Tibial artery (tissue), 4 donors: ENCODE data around the gene LAG3.
A peak's percentile ranks its signal among the peaks of the same experiment; 100 is the strongest.

ENCODE experiments used
- DNase-seq, 2 donors: peaks; one replicate each; pipeline ENCODE4 v3.0.0-alpha.2; 2019
- H3K27ac ChIP-seq, 2 donors: fragments of 200-600 bp; sonication (generic) in 1 of 2; 1 replicate in 1 of 2; 2 replicates in 1 of 2; pipeline ENCODE4 v1.5.1; 2018 to 2019; ENCODE audit warnings: mild to moderate bottlenecking in 1 of 2
- H3K27me3 ChIP-seq, 2 donors: fragments of 200-600 bp; sonication (generic) in 1 of 2; one replicate each; pipeline versions ENCODE4 v1.5.1 to v1.6.0; 2016 to 2019
- H3K36me3 ChIP-seq, 3 donors: fragments of 200-600 bp; sonication (generic) in 2 of 3; one replicate each; pipeline ENCODE4 v1.5.1; 2016 to 2019; ENCODE audit warnings: mild to moderate bottlenecking in 2 of 3
- H3K4me1 ChIP-seq, 4 donors: fragments of 200-600 bp; sonication (generic) in 2 of 4; 1 replicate in 3 of 4; 2 replicates in 1 of 4; pipeline ENCODE4 v1.5.1; 2016 to 2019
- H3K4me3 ChIP-seq, 2 donors: fragments of 200-600 bp; sonication (generic) in 1 of 2; 1 replicate in 1 of 2; 2 replicates in 1 of 2; pipeline ENCODE4 v1.5.1; 2018 to 2019; ENCODE audit warnings: mild to moderate bottlenecking in 2 of 2
- H3K9me3 ChIP-seq, 3 donors: fragments of 200-600 bp; sonication (generic) in 1 of 3; one replicate each; pipeline ENCODE4 v1.5.1; 2016 to 2019
- CTCF ChIP-seq, 2 experiments: fragments of 200-600 bp in 1 of 2; fragments of 450-650 bp in 1 of 2; IDR thresholded peaks; one replicate each; pipeline ENCODE4 v1.5.1; 2017 to 2019; ENCODE audit warnings: antibody characterized with exemption in 2 of 2, mild to moderate bottlenecking in 1 of 2, moderate library complexity in 1 of 2
- intact Hi-C: fragments of 100-400 bp; cut with DNase I; formaldehyde crosslinking; loops from one replicate; pipeline ENCODE4 v1.15.0; 2023; ENCODE audit warnings: low total_unique reads

LAG3 gene

GRCh38 chr12:6757028-6757690 lies 15.2 kb upstream of the LAG3 start:
- Histone ChIP-seq H3K4me3 (no peak overlapping the region), H3K27ac (no peak overlapping the region), H3K4me1 (peaks cover 0 to 8% (median 4%) of the 10 kb centered on the region in 4 donors), H3K36me3 (no peaks in the 10 kb centered on the region), H3K27me3 (no peaks in the 10 kb centered on the region), H3K9me3 (no peaks in the 10 kb centered on the region)
- TF ChIP-seq CTCF (IDR thresholded peaks at IDR 0.05): no peak
- intact Hi-C loops: no loop called here
- DNase-seq: no peak

- no peak overlapping the region for H3K27ac ChIP-seq
- intact Hi-C loops: no loop called here
- no peak overlapping the region for H3K4me3 ChIP-seq
- H3K27me3 ChIP-seq: no peaks in the 10 kb centered on the region
- TF ChIP-seq CTCF (IDR thresholded peaks at IDR 0.05): no peak
- H3K4me1 ChIP-seq: peaks cover 0 to 15% (median 3%) of the 10 kb centered on the region in 4 donors
- no peak for DNase-seq
- no peaks in the 10 kb centered on the region for H3K9me3 ChIP-seq
- no peaks in the 10 kb centered on the region for H3K36me3 ChIP-seq
Observed at GRCh38 chr12:6758506-6759095, 13.7 kb upstream of the LAG3 start.

GRCh38 chr12:6759741-6760140 lies 12.6 kb upstream of the LAG3 start:
- Histone ChIP-seq H3K4me3 (no peak overlapping the region), H3K4me1 (peaks cover 0 to 17% (median 5%) of the 10 kb centered on the region in 4 donors), H3K27ac (no peak overlapping the region), H3K27me3 (no peaks in the 10 kb centered on the region), H3K9me3 (no peaks in the 10 kb centered on the region), H3K36me3 (no peaks in the 10 kb centered on the region)
- intact Hi-C loops: no loop called here
- no peak for TF ChIP-seq CTCF (IDR thresholded peaks at IDR 0.05)
- DNase-seq: no peak

GRCh38 chr12:6763380-6763779 lies 8.9 kb upstream of the LAG3 start:
- no peak for DNase-seq
- Histone ChIP-seq H3K27me3 (no peaks in the 10 kb centered on the region), H3K27ac (peak overlapping the region; percentile 85 to 97), H3K4me1 (peaks cover 0 to 33% (median 22%) of the 10 kb centered on the region in 4 donors), H3K9me3 (no peaks in the 10 kb centered on the region), H3K4me3 (peak overlapping the region; percentile 17 to 85), H3K36me3 (no peaks in the 10 kb centered on the region)
- no peak for TF ChIP-seq CTCF (IDR thresholded peaks at IDR 0.05)
- intact Hi-C loops: no loop called here

- intact Hi-C loops: no loop called here
- H3K36me3 ChIP-seq: peaks cover 0 to 3% (median 1%) of the 10 kb centered on the region in 3 donors
- H3K27me3 ChIP-seq: no peaks in the 10 kb centered on the region
- peak overlapping the region; percentile 85 to 97 for H3K27ac ChIP-seq
- H3K4me3 ChIP-seq: peak overlapping the region; percentile 85 to 93
- H3K4me1 ChIP-seq: peaks cover 0 to 42% (median 30%) of the 10 kb centered on the region in 4 donors
- TF ChIP-seq CTCF (IDR thresholded peaks at IDR 0.05): no peak
- no peaks in the 10 kb centered on the region for H3K9me3 ChIP-seq
- DNase-seq: peak; percentile 96 to 99
Observed at GRCh38 chr12:6764011-6764828, 8.1 kb upstream of the LAG3 start.
